Measurements from ENCODE around the gene LRRC2. TPM values are rescaled to one million over a fixed set of nuclear protein-coding genes. Genes with fewer than 3 reads are reported as not detected.

The LRRC2 gene
- total RNA-seq, 3 donors from 2014 or later = 1.8 to 2.8 (median 2.5) TPM

DNA sequence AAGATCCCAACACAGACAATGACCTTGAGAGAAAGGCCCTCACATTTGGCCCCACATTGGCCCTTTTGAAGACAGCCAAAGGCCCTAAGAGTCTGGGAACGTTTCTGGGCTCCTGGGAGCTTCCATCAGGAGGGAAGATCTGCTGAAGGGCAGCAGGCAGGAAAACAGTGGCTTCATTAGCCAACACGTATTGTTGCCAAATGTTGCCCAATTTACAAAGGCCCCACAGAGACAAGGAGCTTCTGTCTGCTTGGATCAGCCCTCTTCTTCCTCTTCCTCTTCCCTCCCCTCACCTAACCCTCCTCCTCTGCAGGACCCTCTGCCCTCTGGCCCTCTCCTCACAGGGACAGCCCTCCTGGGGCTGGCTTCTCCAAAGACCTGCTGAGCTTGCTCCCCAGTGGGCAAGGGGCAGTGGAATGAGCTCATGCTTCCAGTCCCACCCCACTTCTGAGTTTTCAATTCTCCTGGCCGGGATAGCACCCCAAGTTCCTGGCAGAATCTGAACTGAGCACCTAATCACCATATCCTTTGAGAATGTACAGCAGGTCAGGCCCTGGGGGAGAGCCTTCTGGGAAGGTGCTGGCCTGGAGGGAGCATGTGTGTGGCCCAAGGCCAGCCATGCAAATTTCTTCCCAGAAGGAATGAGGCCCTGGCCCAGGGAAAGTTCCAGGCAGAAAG, 96.3 kb downstream of the LRRC2 start:
- Histone ChIP-seq H3K9me3 (peaks cover 3% of the 10 kb centered on the region), H3K4me1 (ENCODE audit: low read depth) (no peaks in the 10 kb centered on the region), H3K4me3 (no peak overlapping the region), H3K36me3 (ENCODE audit: low read depth) (no peaks in the 10 kb centered on the region)
- ATAC-seq (no peak), DNase-seq (no peak)
- TF ChIP-seq, protein P1, sequence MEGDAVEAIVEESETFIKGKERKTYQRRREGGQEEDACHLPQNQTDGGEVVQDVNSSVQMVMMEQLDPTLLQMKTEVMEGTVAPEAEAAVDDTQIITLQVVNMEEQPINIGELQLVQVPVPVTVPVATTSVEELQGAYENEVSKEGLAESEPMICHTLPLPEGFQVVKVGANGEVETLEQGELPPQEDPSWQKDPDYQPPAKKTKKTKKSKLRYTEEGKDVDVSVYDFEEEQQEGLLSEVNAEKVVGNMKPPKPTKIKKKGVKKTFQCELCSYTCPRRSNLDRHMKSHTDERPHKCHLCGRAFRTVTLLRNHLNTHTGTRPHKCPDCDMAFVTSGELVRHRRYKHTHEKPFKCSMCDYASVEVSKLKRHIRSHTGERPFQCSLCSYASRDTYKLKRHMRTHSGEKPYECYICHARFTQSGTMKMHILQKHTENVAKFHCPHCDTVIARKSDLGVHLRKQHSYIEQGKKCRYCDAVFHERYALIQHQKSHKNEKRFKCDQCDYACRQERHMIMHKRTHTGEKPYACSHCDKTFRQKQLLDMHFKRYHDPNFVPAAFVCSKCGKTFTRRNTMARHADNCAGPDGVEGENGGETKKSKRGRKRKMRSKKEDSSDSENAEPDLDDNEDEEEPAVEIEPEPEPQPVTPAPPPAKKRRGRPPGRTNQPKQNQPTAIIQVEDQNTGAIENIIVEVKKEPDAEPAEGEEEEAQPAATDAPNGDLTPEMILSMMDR (IDR thresholded peaks at IDR 0.05) = no peak
- intact Hi-C loops (cut with DNase I, micrococcal nuclease) = no loop called here

DNA sequence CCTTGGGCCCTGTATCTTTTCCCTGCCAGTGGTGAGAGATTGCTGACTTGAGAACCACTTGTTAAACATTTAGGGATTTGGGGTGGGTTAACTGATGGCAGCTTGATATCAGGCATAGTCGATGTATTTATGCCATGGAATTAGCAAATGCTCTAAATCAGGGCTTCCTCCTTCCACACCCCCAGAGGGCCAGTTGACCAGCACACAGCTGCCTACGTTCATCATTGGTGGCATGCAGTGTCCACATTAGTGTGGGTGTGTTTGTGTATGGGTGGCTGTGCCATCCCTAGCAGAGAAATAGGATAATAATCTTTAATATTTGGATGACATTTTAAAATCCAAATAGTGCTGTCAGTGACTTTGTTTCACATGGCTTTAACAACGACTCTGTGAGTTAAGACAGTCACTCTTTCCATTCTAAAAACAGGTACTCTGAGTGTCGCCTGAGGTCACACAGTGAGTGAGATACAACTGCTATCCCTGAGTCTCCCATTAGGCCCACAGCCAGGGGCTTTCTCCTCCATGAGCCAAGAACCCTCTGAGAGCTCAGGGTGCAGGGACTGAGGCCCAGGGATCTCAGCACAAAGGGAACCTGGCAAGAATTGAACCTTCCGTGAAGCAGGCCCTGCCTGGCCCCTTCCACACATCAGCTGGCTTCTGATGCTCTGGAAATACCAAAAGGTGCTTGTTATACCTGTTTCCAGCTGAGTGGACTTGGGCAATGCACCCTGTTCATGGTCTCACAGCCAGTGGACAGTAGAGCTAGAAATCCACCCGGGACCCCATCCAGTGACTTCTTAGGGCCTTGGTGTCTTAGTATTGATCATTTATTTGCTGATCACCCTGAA, 97.1 kb downstream of the LRRC2 start:
- DNase-seq = no peak
- Histone ChIP-seq H3K4me3 (no peak overlapping the region), H3K4me1 (ENCODE audit: low read depth) (no peaks in the 10 kb centered on the region), H3K36me3 (ENCODE audit: low read depth) (no peaks in the 10 kb centered on the region), H3K9me3 (no peaks in the 10 kb centered on the region)
- intact Hi-C loops (cut with DNase I, micrococcal nuclease) = no loop called here
- TF ChIP-seq, protein P1 (IDR thresholded peaks at IDR 0.05) = no peak
- ATAC-seq = no peak

DNA sequence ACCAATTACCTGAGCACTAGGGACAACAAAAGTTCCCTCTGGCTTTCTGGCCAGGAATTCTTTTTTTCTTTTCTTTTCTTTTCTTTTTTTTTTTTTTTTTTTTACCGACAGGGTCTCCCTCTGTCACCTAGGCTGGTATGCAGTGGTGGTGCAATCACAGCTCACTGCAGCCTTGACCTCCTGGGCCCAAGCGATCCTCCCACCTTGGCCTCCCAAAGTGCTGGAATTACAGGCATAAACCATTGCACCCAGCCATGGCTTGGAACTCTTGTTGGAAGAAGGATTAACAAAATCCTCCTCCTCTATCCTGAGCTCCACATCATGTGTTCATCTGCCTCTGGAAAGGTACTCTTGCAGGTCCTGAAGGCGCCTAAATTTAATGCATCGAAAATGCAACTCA, 98.5 kb downstream of the LRRC2 start:
- ATAC-seq (no peak), DNase-seq (no peak)
- no peaks in the 10 kb centered on the region for H3K36me3 ChIP-seq (ENCODE audit: low read depth)
- intact Hi-C loops (cut with DNase I, micrococcal nuclease) = no loop called here
- no peak overlapping the region for H3K4me3 ChIP-seq
- TF ChIP-seq, protein P1 (IDR thresholded peaks at IDR 0.05) = no peak
- H3K4me1 ChIP-seq (ENCODE audit: low read depth) = no peaks in the 10 kb centered on the region
- H3K9me3 ChIP-seq = no peaks in the 10 kb centered on the region

DNA sequence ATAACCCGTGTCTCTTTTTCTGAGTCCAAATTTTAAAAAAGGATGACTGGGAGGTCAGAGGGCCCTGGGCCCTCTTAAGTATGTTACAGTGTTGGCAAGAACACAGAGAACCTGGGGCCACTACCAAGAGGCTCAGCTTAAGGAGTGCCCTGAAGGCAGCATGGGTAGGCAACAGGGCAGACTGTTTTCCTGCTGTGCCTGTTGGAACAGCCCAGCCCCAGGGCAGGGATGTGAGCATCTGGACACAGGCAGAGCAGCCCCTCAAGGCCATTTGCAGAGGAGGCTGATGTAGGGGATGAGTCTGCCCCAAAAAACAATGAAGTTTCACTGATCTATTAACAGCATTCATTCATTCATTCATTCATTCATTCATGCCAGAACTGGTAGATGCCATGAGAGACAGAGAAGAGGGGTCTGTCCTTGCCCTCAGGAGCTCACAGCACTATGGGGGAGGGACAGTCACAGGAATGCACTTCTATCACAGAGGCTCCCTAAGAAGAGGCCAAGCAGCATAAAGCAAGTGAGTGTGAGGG, 99.2 kb downstream of the LRRC2 start:
- ATAC-seq = no peak
- intact Hi-C loops (cut with DNase I, micrococcal nuclease) = no loop called here
- no peaks in the 10 kb centered on the region for H3K9me3 ChIP-seq

DNA sequence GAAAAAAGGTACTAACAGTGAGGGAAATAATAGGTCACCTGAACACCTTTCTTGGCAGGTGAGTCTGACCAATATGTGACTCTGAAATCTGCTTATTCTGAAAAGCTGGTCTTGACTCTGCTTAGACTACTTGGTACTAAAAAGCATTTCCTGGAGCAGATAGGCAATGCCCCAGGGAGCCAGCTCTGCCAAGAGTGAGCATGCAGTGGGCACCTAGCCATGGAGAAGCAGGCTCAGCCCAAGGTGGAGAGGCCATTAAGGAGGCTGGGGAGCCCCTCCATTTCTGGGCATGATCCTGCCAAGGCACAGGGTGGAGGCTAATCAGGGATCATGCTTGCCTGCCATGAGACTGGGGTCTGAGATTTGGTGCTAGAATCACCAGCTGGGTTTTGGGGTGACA, 99.8 kb downstream of the LRRC2 start:
- TF ChIP-seq, protein P1 (IDR thresholded peaks at IDR 0.05) = no peak
- Histone ChIP-seq H3K4me1 (ENCODE audit: low read depth) (no peaks in the 10 kb centered on the region), H3K4me3 (no peak overlapping the region), H3K36me3 (ENCODE audit: low read depth) (no peaks in the 10 kb centered on the region), H3K9me3 (no peaks in the 10 kb centered on the region)
- ATAC-seq (no peak), DNase-seq (no peak)
- intact Hi-C loops (cut with DNase I, micrococcal nuclease) = no loop called here

More for the DNA sequence above, 99.2 kb downstream of the LRRC2 start:
- Histone ChIP-seq H3K4me3 (no peak overlapping the region), H3K4me1 (ENCODE audit: low read depth) (no peaks in the 10 kb centered on the region), H3K36me3 (ENCODE audit: low read depth) (no peaks in the 10 kb centered on the region)
- DNase-seq = no peak
- TF ChIP-seq, protein P1 (IDR thresholded peaks at IDR 0.05) = no peak

Other genes with a start within 250 kb of the LRRC2 start
- 1 to 10 TPM; 1.2 to 3.4 (median 2.2) TPM for gene CCR2, start 212.2 kb downstream of the LRRC2 start, total RNA-seq
- gene CCR5, start 195.4 kb downstream of the LRRC2 start, total RNA-seq = 1 to 10 TPM; 1.9 to 3.4 (median 2.4) TPM
- 10 to 100 TPM; 10.2 to 23.3 (median 15.7) TPM for gene CCRL2, start 159.0 kb downstream of the LRRC2 start, total RNA-seq
- 1 to 10 TPM; 1.2 to 1.4 (median 1.2) TPM for gene LTF, start 101.4 kb downstream of the LRRC2 start, total RNA-seq
- gene RTP3, start 68.3 kb downstream of the LRRC2 start, total RNA-seq = not detected
- not detected for gene FAM240A, start 46.2 kb upstream of the LRRC2 start, total RNA-seq
- 10 to 100 TPM; 28.5 to 68.1 (median 43.7) TPM for gene ALS2CL, start 127.4 kb upstream of the LRRC2 start, total RNA-seq
- 1 to 10 TPM in 1 of 3 donors, under 1 TPM in 1, not detected in 1; 0.23 to 1.1 TPM for gene TMIE, start 135.1 kb upstream of the LRRC2 start, total RNA-seq
- gene PRSS50, start 151.6 kb upstream of the LRRC2 start, total RNA-seq = under 1 TPM in 1 of 3 donors, not detected in 2; 0.16 TPM